ENCODE measurements around the gene DOCK1.

DOCK1 gene

GRCh38 chr10:127326883-127327282 is 421.7 kb downstream of the DOCK1 start:
- no peak for DNase-seq

DNA sequence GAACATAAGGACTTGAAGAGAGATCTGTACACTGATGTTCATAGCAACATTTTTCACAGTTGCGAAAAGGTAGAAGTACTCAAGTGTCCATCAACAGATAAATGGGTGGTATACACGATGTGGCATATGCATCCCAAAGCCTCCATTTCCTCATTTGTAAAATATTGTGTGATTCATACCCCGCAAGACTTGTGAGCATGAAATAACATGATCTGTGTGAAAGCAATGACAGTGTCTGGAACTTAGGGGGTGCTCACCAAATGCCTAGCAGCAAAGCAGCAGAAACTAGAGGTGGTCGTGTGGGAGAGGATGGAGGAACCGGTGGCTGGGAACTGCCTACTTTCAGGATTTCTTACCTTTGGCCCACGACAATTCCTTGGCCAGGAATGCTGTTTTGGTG is 426.5 kb downstream of the DOCK1 start:
- DNase-seq, result no peak

- DNase-seq, result no peak
Measured at GRCh38 chr10:127332631-127333030, 427.4 kb downstream of the DOCK1 start.

DNA sequence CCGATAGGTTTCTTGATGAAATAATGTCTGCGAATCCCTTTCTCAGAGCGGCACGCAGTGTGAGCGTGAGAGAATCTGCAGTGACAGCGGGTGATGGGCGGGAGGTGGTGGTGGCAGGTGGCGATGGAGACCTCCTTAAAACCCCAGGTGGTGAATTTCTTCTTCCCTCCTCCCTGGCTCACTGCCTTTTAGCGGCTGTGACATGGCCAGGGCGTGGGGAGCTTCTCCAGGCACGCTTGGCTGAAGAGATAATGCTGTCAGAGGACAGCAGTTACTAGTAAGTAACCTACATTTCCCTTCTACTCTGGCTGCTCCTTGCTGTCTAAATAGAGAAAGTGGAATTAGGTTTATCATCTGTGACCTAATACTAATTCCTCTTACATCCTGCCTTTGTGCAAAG is 432.6 kb downstream of the DOCK1 start:
- no peak for DNase-seq

DNA sequence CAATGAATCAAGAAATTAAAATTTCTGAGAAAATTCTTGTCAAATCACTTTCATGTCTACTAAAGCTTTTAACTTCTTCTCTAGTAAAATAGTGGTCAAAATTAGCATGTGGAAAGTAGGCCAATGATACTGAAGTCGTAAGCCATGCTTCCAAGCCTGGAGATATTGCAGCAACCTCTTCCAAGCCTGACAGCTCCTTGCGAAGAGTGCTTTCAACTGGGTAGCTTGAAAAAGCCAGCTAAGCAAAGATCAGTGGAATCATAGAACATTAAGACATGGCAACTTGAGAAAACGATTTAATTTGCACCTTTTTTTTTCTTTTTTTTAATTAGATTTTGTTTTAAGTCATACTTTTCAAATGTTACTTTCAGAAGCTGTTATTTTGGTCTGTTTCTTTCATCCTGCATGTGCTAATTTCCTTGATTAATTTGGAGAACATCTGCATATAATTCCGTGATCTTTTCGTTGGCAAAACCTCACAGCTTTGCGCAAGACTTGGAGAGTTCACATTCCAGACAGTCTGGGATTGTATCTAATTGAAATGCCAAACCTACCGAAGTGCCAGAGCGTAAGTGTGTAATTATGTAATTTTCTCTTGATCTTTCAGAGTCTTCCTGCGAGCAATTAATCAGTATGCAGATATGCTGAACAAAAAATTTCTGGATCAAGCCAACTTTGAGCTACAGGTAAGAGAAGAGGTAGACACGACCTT is 433.3 kb downstream of the DOCK1 start:
- DNase-seq, result peak; percentile 67

GRCh38 chr10:127343821-127344220 is 438.6 kb downstream of the DOCK1 start:
- DNase-seq, result peak; percentile 51

GRCh38 chr10:127344346-127344745 is 439.1 kb downstream of the DOCK1 start:
- no peak for DNase-seq

- DNase-seq, result no peak
Measured at GRCh38 chr10:127345231-127345965, 440.2 kb downstream of the DOCK1 start.

DNA sequence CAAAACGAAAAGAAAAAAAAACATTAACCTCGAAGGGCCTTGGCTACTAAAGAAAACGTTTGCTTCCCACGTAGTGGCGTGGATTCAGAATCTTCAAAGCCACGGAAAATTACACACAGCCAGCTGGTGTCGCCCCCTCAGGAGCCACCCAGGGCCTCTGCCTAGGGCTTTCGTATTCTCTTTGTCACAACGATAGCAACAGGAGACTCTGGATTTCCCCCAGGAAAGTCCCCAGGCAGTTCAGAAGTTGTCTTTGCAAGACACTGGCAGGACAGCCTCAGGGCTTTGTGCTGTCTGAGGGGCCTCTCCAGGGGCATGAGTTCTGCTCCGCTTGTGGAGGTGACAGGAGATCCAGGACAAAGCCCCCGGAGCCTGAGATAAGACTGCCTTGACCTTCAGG is 441.4 kb downstream of the DOCK1 start:
- no peak for DNase-seq

GRCh38 chr10:127347202-127347959 is 442.2 kb downstream of the DOCK1 start:
- no peak for DNase-seq

DNA sequence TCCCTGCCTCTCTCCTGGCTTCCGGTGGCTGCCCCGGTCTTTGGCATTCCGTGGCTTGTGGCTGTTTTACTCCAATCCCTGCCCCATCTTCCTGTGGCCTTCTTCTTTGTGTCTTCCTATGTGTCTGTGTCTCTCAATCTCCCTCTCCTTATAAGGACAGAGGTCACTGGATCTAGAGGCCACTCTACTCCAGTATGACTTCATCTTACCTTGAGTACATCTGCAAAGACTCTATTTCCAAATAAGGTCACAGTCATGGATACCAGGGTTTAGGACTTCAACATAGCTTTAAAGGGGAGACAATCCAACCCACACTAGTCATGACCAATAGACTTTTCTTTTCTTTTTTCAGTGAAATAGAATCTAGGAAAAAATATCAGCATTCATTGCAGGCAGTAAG is 444.5 kb downstream of the DOCK1 start:
- peak; percentile 56 for DNase-seq

- no peak for DNase-seq
Measured at GRCh38 chr10:127351542-127351941, 446.3 kb downstream of the DOCK1 start.

GRCh38 chr10:127353544-127353943 is 448.3 kb downstream of the DOCK1 start:
- no peak for DNase-seq

DNA sequence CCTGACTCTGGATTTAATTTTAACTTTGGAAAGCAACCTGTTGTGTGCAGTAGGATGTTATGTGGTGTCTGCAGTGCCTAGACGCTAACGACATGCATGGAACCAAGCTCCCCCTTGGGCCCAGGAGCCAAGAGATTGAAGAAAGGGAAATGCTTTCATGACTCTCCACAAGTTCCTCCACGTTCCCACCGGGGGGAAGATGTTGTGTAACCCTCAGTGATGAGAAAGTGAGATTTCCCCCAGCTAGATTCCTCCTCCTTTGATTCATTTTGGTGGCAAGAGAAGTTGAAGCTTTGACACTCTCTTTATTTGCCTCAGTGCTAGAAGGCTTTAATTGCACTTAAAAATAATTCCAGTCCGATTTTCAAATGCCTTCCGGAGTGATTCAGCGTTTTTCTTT is 449.0 kb downstream of the DOCK1 start:
- no peak for DNase-seq

- DNase-seq, result no peak
Measured at GRCh38 chr10:127354992-127355391, 449.8 kb downstream of the DOCK1 start.

- DNase-seq, result no peak
Measured at GRCh38 chr10:127356360-127356759, 451.1 kb downstream of the DOCK1 start.

DNA sequence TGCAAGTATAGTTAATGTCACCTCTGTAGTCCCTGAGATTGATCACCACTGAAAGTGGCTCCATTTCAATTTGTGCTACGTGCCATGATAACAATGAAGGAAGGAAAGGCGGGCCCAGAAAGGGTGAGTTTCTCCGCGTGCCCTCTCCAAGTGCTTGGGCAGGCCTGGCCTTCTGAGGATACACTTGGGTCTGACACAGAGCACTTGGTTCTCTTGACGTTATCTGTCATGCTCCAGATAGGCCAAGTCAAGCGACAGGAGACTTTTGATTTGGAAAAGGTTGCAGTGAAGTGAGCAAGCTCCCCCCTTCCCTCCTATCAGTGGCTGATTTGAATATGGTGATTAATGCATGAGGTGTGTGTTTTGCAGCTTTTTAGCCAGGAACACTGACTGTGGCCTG is 452.0 kb downstream of the DOCK1 start:
- no peak for DNase-seq

DNA sequence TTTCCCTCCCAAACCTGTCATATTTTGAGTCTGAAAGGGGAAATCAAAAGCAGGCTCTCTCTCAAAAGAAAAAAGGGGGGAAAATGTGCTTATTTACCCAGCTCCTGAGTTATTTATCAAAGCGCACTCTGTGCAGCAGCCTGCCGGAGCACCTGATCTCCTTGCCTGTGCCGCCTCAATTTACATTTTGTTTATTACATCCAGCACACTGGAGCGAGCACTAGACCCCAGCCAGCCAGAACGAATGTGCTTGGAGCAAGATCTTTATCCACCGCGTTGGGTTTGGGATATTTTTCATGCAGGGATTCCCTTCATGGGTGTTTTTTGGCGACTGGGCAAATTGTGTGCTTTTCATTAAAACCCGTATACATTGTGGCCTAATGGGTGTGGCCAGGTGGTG is 453.1 kb downstream of the DOCK1 start:
- no peak for DNase-seq

DNA sequence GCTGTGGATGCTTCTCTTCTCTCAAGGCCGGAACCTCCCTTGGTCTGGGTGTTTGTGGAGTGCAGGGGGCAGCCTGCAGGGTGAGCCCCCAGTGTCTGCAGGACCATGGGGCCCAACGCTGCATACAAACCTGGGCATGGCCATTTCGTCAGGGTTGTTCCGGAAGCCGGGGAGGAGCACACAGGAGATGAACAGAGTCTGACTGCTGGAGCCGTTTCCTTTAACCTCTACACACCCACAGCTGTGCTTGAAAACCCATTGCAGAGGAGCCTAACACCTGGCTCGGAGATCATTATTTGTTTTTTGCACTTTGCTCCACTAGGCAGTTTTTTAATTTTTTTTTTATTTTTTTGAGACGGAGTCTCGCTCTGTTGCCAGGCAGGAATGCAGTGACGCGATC is 458.8 kb downstream of the DOCK1 start:
- DNase-seq, result no peak

DNA sequence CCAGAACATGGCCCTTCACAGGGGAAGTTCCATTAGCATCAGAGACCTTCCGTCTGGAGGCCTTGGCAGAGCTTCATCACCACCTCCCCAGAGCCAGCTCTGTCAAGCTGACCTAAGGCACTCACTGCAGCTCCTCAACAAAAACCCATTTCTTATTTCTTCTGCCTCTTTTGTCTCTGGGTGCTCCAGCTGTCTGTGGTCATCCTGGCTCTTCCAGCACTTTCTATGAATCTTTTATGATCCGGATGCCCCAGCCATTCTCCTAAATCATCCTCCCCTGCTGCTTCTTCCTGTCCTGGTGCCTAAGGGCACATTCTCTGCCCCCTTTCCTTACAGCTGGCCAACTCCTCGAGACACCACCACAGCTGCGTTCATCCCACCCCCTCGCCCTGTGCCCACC is 462.9 kb downstream of the DOCK1 start:
- DNase-seq, result no peak

GRCh38 chr10:127368929-127369328 is 463.7 kb downstream of the DOCK1 start:
- no peak for DNase-seq

DNA sequence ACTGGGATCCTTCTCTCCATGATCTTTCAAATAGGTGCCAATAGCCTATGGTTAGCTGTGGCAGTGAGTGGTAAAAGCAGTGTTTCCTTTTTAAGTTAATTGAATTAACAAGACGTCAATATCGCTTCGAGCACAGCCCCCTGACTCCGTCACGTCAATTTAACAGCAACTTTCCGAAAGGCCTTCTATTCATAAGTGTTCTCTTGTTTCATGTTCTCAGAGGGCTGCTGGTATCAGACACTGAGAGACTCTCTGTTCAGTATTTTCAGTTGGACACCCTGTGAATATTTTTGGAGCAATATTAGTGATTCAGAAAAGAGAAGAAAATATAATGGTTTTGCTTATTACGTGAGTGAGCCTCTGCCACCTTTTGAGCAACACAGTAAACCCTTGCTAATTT is 465.4 kb downstream of the DOCK1 start:
- no peak for DNase-seq

- no peak for DNase-seq
Measured at GRCh38 chr10:127372361-127372760, 467.1 kb downstream of the DOCK1 start.
